HepG2 (cell line): ENCODE measurements around the gene TENM3. TPM values are rescaled to one million over a fixed set of nuclear protein-coding genes. Genes with fewer than 3 reads are reported as not detected.

Experiments used
- CCAR2 ChIP-seq: fragments of 200-400 bp; formaldehyde crosslinking; optimal IDR thresholded peaks from 2 replicates; pipeline ENCODE3; 2018; ENCODE audit warnings: low read depth, mild to moderate bottlenecking, low read length, moderate library complexity
- EZH2 ChIP-seq: conservative IDR thresholded peaks from 2 replicates; pipeline ENCODE4 v1.6.1; 2012; ENCODE audit warnings: mild to moderate bottlenecking, low read depth, low read length, moderate library complexity
- GATA4 ChIP-seq: sonication (generic); IDR thresholded peaks from 2 replicates; pipeline ENCODE4 v1.6.1; 2016; ENCODE audit warnings: antibody characterized with exemption, low read depth, borderline replicate concordance
- NPAS2 ChIP-seq: sonication (generic); formaldehyde crosslinking; IDR thresholded peaks from 2 replicates; pipeline ENCODE4 v1.8.0; 2022; ENCODE audit warnings: mild to moderate bottlenecking, missing genetic modification reagents, borderline replicate concordance
- ZNF451 ChIP-seq: sonication (generic); formaldehyde crosslinking; IDR thresholded peaks from 2 replicates; pipeline ENCODE4 v1.5.0; 2020; ENCODE audit warnings: mild to moderate bottlenecking, missing genetic modification reagents
- ZNF562 ChIP-seq: sonication (generic); formaldehyde crosslinking; IDR thresholded peaks from 2 replicates; pipeline ENCODE4 v1.8.0; 2022; ENCODE audit warnings: missing genetic modification reagents, borderline replicate concordance
- polyA plus RNA-seq, 8 experiments: library from polyadenylated mRNA; depleted of rRNA in 3 of 8; stranded (reverse) in 7 of 8; unstranded in 1 of 8; fragments of >200 nt; fragmentation: Illumina TruSeq in 4 of 8; extraction: Trizol in 4 of 8; gene quantifications; 2 replicates each; pipeline versions ENCODE4 v1.2.1 to v1.2.3, GENCODE V29; 2011 to 2016; ENCODE audit warnings: low read depth in 4 of 8, missing spikeins in 1 of 8, mixed read lengths in 1 of 8; ENCODE audit not compliant: insufficient read depth in 1 of 8
- total RNA-seq, 5 experiments: library from RNA; depleted of rRNA; stranded (reverse); fragments of >200 nt; fragmentation: Illumina TruSeq; extraction: Trizol; gene quantifications; 2 replicates each; pipeline ENCODE4 v1.2.3, GENCODE V29; 2016; ENCODE audit warnings: low read depth in 1 of 5
- TF ChIP-seq, protein P1 (sequence below): sonication (generic); formaldehyde crosslinking; IDR thresholded peaks from 2 replicates; pipeline ENCODE4 v1.8.0; 2022; ENCODE audit warnings: mild to moderate bottlenecking, missing genetic modification reagents; ENCODE audit not compliant: insufficient replicate concordance
- TF ChIP-seq, protein P2 (sequence below): sonication (generic); formaldehyde crosslinking; IDR thresholded peaks from 2 replicates; pipeline ENCODE4 v1.4.0; 2020; ENCODE audit warnings: missing genetic modification reagents

TENM3 gene
- total and polyA plus RNA-seq, 2 of the 13 experiments (the other 11 are each of a cell fraction or from before 2014, with no cell fraction given): 0.04 TPM; not detected in 1

DNA sequence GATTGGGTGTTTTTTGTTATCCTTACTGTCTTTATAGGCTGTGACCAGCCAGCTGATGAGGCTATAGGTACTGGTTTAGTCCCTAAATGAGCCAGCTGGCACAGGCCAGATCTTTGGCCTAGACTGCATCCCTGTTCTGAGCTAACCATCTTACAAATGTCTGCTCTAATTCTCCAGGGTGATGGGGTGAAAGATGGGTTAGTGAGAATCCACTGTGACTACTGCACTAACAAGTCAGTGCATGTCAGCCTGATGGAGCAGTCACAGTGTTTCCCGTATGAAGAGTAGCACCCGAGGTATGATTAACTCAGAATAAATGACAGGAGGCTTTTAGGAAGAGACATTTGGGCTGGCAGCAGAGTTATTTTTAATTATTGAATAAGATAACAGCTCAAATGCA, 493.0 kb downstream of the TENM3 start (continued):
- TF ChIP-seq ZNF562 (CRISPR knock-in tag) (no peak), NPAS2 (no peak), ZNF451 (CRISPR knock-in tag) (no peak), EZH2 (no peak), CCAR2 (no peak), GATA4 (no peak)
- TF ChIP-seq, protein P1, sequence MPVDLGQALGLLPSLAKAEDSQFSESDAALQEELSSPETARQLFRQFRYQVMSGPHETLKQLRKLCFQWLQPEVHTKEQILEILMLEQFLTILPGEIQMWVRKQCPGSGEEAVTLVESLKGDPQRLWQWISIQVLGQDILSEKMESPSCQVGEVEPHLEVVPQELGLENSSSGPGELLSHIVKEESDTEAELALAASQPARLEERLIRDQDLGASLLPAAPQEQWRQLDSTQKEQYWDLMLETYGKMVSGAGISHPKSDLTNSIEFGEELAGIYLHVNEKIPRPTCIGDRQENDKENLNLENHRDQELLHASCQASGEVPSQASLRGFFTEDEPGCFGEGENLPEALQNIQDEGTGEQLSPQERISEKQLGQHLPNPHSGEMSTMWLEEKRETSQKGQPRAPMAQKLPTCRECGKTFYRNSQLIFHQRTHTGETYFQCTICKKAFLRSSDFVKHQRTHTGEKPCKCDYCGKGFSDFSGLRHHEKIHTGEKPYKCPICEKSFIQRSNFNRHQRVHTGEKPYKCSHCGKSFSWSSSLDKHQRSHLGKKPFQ (CRISPR knock-in tag): no peak
- TF ChIP-seq, protein P2, sequence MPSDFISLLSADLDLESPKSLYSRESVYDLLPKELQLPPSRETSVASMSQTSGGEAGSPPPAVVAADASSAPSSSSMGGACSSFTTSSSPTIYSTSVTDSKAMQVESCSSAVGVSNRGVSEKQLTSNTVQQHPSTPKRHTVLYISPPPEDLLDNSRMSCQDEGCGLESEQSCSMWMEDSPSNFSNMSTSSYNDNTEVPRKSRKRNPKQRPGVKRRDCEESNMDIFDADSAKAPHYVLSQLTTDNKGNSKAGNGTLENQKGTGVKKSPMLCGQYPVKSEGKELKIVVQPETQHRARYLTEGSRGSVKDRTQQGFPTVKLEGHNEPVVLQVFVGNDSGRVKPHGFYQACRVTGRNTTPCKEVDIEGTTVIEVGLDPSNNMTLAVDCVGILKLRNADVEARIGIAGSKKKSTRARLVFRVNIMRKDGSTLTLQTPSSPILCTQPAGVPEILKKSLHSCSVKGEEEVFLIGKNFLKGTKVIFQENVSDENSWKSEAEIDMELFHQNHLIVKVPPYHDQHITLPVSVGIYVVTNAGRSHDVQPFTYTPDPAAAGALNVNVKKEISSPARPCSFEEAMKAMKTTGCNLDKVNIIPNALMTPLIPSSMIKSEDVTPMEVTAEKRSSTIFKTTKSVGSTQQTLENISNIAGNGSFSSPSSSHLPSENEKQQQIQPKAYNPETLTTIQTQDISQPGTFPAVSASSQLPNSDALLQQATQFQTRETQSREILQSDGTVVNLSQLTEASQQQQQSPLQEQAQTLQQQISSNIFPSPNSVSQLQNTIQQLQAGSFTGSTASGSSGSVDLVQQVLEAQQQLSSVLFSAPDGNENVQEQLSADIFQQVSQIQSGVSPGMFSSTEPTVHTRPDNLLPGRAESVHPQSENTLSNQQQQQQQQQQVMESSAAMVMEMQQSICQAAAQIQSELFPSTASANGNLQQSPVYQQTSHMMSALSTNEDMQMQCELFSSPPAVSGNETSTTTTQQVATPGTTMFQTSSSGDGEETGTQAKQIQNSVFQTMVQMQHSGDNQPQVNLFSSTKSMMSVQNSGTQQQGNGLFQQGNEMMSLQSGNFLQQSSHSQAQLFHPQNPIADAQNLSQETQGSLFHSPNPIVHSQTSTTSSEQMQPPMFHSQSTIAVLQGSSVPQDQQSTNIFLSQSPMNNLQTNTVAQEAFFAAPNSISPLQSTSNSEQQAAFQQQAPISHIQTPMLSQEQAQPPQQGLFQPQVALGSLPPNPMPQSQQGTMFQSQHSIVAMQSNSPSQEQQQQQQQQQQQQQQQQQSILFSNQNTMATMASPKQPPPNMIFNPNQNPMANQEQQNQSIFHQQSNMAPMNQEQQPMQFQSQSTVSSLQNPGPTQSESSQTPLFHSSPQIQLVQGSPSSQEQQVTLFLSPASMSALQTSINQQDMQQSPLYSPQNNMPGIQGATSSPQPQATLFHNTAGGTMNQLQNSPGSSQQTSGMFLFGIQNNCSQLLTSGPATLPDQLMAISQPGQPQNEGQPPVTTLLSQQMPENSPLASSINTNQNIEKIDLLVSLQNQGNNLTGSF: no peak
